ENCODE results near the gene CYP2F1. TPM values are rescaled to one million over a fixed set of nuclear protein-coding genes. Genes with fewer than 3 reads are reported as not detected.
A peak's percentile ranks its signal among the peaks of the same experiment; 100 is the strongest.

CYP2F1 gene
- total RNA-seq, 1 experiment from 2014 or later: not detected

DNA sequence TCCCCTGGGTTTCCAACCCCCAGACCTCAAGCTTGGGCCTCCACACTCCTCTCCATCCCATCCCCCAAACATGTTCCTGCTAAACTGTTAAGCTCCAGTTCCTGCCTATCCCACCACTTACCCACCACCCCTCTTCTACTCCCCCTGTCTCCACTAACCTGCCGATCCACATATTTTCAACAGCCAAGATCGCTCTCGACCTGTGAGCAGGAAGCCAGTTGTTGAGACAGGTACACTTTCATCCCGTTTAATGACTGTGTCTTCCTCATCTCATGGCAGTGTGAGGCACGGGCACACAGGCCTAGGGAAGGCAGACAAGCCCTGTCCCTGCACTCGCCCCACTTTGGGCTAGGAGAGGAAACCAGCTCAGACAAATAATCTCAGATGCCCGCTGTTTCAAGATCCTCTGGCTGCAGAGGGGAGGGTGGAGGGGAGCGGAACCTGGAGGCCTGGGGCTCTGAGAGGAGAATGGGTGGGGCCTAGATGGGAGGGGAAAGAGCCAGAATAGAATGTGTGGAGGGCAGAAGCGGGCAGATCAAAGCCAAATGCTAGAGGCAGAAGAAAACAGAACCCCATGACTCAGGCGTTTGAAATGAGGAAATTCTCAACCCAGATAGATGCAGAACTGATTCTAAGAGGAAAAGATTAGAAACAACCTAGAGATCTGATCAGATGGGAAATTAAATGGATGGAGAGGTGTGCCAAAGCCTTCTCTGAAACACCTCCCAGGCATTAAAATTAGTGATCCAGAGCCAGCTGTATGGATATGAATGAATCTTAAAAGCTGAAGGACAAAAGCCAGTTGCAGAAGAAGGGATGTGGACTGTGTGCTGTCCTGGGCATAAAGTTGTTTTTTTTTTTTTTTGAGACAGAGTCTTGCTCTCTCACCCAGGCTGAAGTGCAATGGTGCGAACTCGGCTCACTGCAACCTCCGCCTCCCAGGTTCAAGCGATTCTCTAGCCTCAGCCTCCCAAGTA lies 61.9 kb downstream of the CYP2F1 start:
- peak; percentile 77 for DNase-seq (ENCODE audit: low read depth)

Other genes starting within 250 kb of the CYP2F1 start
- gene CYP2A7, start 232.2 kb upstream of the CYP2F1 start, total RNA-seq (2014; rRNA removed; shearing (Covaris generic)): not detected in 2 replicates
- not detected in 2 replicates for gene CYP2B6, start 123.2 kb upstream of the CYP2F1 start, total RNA-seq (2014; rRNA removed; shearing (Covaris generic))
- not detected in 2 replicates for gene CYP2A13, start 26.0 kb upstream of the CYP2F1 start, total RNA-seq (2014; rRNA removed; shearing (Covaris generic))
- gene CYP2S1, start 78.8 kb downstream of the CYP2F1 start, total RNA-seq (2014; rRNA removed; shearing (Covaris generic)): 1.4 and 1.7 TPM in 2 replicates
- gene AXL, start 104.8 kb downstream of the CYP2F1 start, total RNA-seq (2014; rRNA removed; shearing (Covaris generic)): 613 and 754 TPM in 2 replicates
- 160 and 187 TPM in 2 replicates for gene HNRNPUL1, start 149.9 kb downstream of the CYP2F1 start, total RNA-seq (2014; rRNA removed; shearing (Covaris generic))
- gene CCDC97, start 195.7 kb downstream of the CYP2F1 start, total RNA-seq (2014; rRNA removed; shearing (Covaris generic)): 10.0 and 14.3 TPM in 2 replicates
- gene TGFB1, start 239.5 kb downstream of the CYP2F1 start, total RNA-seq (2014; rRNA removed; shearing (Covaris generic)): 17.4 and 59.9 TPM in 2 replicates
- gene B9D2, start 249.7 kb downstream of the CYP2F1 start, total RNA-seq (2014; rRNA removed; shearing (Covaris generic)): 6.1 and 9.4 TPM in 2 replicates

All from HT1080 (cell line).